Measurements from ENCODE around the gene SRSF6.

The SRSF6 gene

GRCh38 chr20:43426172-43426571 is 31.5 kb upstream of the SRSF6 start:
- TF ChIP-seq, protein P1, sequence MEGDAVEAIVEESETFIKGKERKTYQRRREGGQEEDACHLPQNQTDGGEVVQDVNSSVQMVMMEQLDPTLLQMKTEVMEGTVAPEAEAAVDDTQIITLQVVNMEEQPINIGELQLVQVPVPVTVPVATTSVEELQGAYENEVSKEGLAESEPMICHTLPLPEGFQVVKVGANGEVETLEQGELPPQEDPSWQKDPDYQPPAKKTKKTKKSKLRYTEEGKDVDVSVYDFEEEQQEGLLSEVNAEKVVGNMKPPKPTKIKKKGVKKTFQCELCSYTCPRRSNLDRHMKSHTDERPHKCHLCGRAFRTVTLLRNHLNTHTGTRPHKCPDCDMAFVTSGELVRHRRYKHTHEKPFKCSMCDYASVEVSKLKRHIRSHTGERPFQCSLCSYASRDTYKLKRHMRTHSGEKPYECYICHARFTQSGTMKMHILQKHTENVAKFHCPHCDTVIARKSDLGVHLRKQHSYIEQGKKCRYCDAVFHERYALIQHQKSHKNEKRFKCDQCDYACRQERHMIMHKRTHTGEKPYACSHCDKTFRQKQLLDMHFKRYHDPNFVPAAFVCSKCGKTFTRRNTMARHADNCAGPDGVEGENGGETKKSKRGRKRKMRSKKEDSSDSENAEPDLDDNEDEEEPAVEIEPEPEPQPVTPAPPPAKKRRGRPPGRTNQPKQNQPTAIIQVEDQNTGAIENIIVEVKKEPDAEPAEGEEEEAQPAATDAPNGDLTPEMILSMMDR (conservative IDR thresholded peaks at IDR 0.05; ENCODE audit: low read length), result no peak
- no peak overlapping the region for H3K4me3 ChIP-seq (ENCODE audit: low read length)
- no peak for DNase-seq (ENCODE audit: low read depth)

DNA sequence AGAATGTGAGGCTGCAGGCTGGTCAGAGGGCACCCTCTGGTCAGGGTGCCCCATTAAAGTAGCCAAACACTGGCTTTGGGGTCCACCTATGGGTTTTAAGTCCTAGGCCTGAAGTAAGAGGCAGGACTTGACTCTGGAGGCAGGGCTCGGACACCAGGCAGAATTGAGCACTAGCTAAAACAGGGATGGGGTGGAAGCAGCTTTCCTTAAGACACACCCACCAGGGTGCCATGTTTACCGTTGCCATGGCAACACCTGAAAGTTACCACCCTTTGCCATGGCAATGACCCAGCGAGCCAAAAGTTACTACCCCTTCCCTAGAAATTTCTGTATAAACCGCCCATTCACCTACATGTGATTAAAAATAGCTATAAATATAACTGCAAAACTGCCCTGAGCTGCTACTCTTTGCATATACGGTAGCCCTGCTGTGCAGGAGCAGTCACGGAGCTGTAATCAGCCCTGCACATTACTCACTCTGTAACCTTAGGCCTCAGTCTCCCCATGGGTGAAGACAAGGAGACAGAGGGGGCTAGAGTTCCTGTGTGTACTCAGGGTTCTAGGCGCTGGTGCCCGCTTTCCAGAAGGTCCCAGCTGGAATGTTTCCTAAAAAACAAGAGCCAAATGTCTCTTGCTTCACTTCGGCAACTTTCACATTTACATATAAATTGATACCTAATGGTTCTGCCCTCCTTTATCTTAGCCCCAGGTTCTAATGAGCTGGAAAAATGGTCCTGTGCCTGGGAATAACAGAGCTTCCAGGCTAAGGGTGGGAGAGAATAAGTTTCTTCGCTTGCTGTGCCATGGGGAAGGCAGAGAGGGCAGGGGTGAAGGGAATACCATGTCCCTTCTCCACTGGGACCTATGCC is 27.2 kb upstream of the SRSF6 start:
- H3K4me3 ChIP-seq (ENCODE audit: low read length), result no peak overlapping the region
- TF ChIP-seq, protein P1 (conservative IDR thresholded peaks at IDR 0.05; ENCODE audit: low read length), result no peak
- no peak for DNase-seq (ENCODE audit: low read depth)

DNA sequence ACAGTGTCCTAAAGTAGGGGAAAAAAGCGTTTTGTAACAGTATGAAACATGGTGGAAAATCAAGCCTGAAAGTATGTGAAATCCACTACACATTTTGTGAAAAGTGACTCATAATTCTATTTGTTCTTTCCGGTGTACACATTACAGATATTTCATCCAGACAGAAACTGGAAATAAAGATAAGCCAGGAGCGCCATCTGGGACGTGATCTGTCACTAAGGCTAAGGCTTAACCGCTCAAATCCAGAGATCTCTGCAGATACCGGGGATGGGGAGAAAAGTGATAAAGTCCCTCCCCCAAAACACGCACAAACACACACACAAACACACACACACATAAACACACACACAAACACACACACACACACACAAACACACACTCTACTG is 26.6 kb upstream of the SRSF6 start:
- no peak overlapping the region for H3K4me3 ChIP-seq (ENCODE audit: low read length)
- DNase-seq (ENCODE audit: low read depth), result no peak
- TF ChIP-seq, protein P1 (conservative IDR thresholded peaks at IDR 0.05; ENCODE audit: low read length), result no peak

DNA sequence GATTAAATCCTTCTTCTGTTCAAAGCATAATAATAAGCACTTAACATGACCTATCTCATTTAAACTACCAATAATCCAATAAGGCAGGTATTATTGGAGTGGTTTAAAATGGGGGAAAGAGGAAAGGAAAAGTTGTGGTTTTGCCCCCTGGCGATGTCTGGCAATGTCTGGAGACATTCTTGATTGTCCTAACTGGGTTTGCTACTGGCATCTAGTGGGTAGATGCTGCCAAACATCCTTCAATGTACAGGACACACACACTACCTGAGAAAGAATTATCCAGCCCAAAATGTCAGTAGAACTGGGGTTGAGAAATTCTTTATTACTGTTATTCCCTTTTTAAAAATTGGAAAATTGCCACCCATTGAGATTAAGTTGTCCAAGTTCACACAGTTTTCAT is 25.2 kb upstream of the SRSF6 start:
- H3K4me3 ChIP-seq (ENCODE audit: low read length), result no peak overlapping the region
- DNase-seq (ENCODE audit: low read depth), result no peak
- TF ChIP-seq, protein P1 (conservative IDR thresholded peaks at IDR 0.05; ENCODE audit: low read length), result no peak

DNA sequence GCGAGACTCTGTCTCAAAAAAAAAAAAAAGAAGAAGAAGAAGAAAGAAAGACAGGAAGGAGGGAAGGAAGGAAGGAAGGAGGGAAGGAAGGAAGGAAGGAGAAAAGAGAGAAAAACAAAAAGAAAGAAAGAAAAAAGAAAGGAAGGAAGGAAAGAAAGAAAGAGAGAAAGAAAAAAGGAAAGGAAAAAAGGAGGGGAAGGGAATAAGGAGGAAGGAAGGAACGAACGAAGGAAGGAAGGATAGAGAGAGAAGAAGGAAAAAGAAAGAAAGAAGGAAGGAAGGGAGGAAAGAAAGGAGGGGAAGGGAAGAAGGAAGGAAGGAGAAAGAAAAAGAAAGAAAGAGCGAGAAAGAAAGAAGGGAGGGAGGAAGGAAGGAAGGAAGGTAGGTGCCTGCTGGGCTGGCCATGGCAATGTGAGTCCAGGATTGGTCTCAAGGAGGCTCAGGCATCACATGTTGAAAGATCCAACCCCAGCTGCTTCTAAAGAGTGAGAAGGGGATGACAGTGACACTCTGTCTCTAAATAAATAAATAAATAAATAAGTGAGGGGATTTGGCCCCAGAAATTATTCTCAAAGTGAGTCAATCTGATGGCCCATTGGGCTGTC is 24.3 kb upstream of the SRSF6 start:
- TF ChIP-seq, protein P1 (conservative IDR thresholded peaks at IDR 0.05; ENCODE audit: low read length), result no peak

GRCh38 chr20:43434565-43434964 is 23.1 kb upstream of the SRSF6 start:
- no peak overlapping the region for H3K4me3 ChIP-seq (ENCODE audit: low read length)
- TF ChIP-seq, protein P1 (conservative IDR thresholded peaks at IDR 0.05; ENCODE audit: low read length), result no peak
- DNase-seq (ENCODE audit: low read depth), result no peak

More for the DNA sequence above, 24.3 kb upstream of the SRSF6 start:
- no peak for DNase-seq (ENCODE audit: low read depth)
- no peak overlapping the region for H3K4me3 ChIP-seq (ENCODE audit: low read length)

Data from AG10803 (cell line).